RWPE1 (cell line): ENCODE measurements around the gene CUEDC2.
A peak's percentile ranks its signal among the peaks of the same experiment; 100 is the strongest.

ENCODE experiments used
- CTCF ChIA-PET: fragments of 350-600 bp; sonication (Branson Sonifier 250); formaldehyde crosslinking; extraction: SDS; loops from one replicate; lab custom pipeline; 2021; lab: Yijun Ruan, JAX
- POLR2A ChIA-PET: fragments of 400-600 bp; formaldehyde crosslinking; extraction: SDS; loops from one replicate; lab custom pipeline; 2020; ENCODE audit warnings: antibody characterized with exemption; ENCODE audit not compliant: low non-redundant PET; lab: Yijun Ruan, JAX
- DNase-seq: peaks from one replicate; pipeline ENCODE4 v3.0.0; 2012; ENCODE audit warnings: low spot score
- H3K27ac ChIP-seq: fragments of 450-650 bp; 2 replicates; pipeline ENCODE4 v1.5.1; 2017
- CTCF ChIP-seq: fragments of 450-650 bp; conservative IDR thresholded peaks from 2 replicates; pipeline ENCODE4 v1.5.1; 2017; ENCODE audit warnings: low read depth, mild to moderate bottlenecking

Gene CUEDC2

GRCh38 chr10:102450374-102451104, 18.2 kb upstream of the CUEDC2 start:
- peak; percentile 76 for DNase-seq
- ChIA-PET POLR2A (interaction anchor here (0.6 to 2.4 kb wide), 9 partner anchors 10 to 133 kb away, joined by 3 to 12 read pairs (median 3); partner anchors contain the start of genes CUEDC2 and FBXL15), CTCF (interaction anchor here (0.6 to 1.6 kb wide), 5 partner anchors 18 to 72 kb away, joined by 3 to 5 read pairs (median 3); partner anchors contain the start of gene CUEDC2)
- peak overlapping the region; percentile 88 for H3K27ac ChIP-seq
- TF ChIP-seq CTCF, result no peak

- H3K27ac ChIP-seq, result peak overlapping the region; percentile 88
- DNase-seq, result no peak
- ChIA-PET POLR2A (interaction anchor here (0.7 to 2.4 kb wide), 5 partner anchors 9 to 29 kb away, joined by 3 to 12 read pairs (median 9); partner anchors contain the start of genes CUEDC2 and FBXL15), CTCF (interaction anchor here (0.6 to 1.0 kb wide), 4 partner anchors 17 to 98 kb away, joined by 3 to 4 read pairs (median 3); partner anchors contain the start of gene CUEDC2)
- TF ChIP-seq CTCF, result no peak
These were observed 17.7 kb upstream of the CUEDC2 start for GRCh38 chr10:102450124-102450373.

GRCh38 chr10:102449321-102450123, 17.1 kb upstream of the CUEDC2 start:
- DNase-seq, result peak; percentile 71
- CTCF ChIA-PET, result interaction anchor here (0.6 to 1.4 kb wide), 4 partner anchors 17 to 98 kb away, joined by 3 to 4 read pairs (median 3); partner anchors contain the start of gene CUEDC2
- POLR2A ChIA-PET, result interaction anchor here (0.7 to 2.4 kb wide), 2 partner anchors 9 to 17 kb away, joined by 11 to 12 read pairs; partner anchors contain the start of gene CUEDC2
- TF ChIP-seq CTCF, result no peak
- peak overlapping the region; percentile 88 for H3K27ac ChIP-seq

- CTCF ChIA-PET, result interaction anchor here (0.6 kb wide), 1 partner anchor 12 kb away, joined by 3 read pairs; no protein-coding TSS in a partner anchor
These were observed 12.5 kb upstream of the CUEDC2 start for GRCh38 chr10:102444851-102445250.

GRCh38 chr10:102438374-102438773, 6.0 kb upstream of the CUEDC2 start:
- POLR2A ChIA-PET, result no interaction called here
- no peak for DNase-seq
- CTCF ChIA-PET, result no interaction called here
- H3K27ac ChIP-seq, result no peak overlapping the region
- no peak for TF ChIP-seq CTCF

More at GRCh38 chr10:102444851-102445250, 12.5 kb upstream of the CUEDC2 start:
- POLR2A ChIA-PET, result no interaction called here
- DNase-seq, result no peak
- TF ChIP-seq CTCF, result no peak
- H3K27ac ChIP-seq, result no peak overlapping the region

GRCh38 chr10:102437515-102437914, 5.1 kb upstream of the CUEDC2 start:
- no peak overlapping the region for H3K27ac ChIP-seq
- POLR2A ChIA-PET, result interaction anchor here (0.7 kb wide), 1 partner anchor 124 kb away, joined by 7 read pairs; no protein-coding TSS in a partner anchor
- DNase-seq, result no peak
- no peak for TF ChIP-seq CTCF
- CTCF ChIA-PET, result no interaction called here
